HepG2 (cell line): ENCODE measurements around the gene RNLS. TPM values are rescaled to one million over a fixed set of nuclear protein-coding genes. Genes with fewer than 3 reads are reported as not detected.

Experiments
- ATAC-seq: fragments of 200-7000 bp; cut with Tn5 transposase; 3 replicates; pipeline ENCODE4 v1.9.1; 2020; ENCODE audit warnings: mild to moderate bottlenecking, moderate library complexity
- BruUV-seq: library from RNA; stranded (reverse); fragments of 400-500 nt; replicated peaks from 2 replicates; lab custom pipeline; 2021; lab: Mats Ljungman, UMichigan
- CTCF ChIA-PET: fragments of 300-600 bp; formaldehyde crosslinking; extraction: SDS; loops from one replicate; lab custom pipeline; 2021; ENCODE audit warnings: low total read pairs, inconsistent platforms, low intra/inter-chr PET ratio; lab: Yijun Ruan, JAX
- POLR2A ChIA-PET: fragments of 350-600 bp; sonication (Branson Sonifier 250); formaldehyde crosslinking; loops from one replicate; lab custom pipeline; 2020; ENCODE audit warnings: antibody characterized with exemption, inconsistent platforms; lab: Yijun Ruan, JAX
- DNase-seq: peaks from one replicate; pipeline ENCODE4 v3.0.0-alpha.2; 2015; ENCODE audit warnings: low spot score
- FAIRE-seq: peaks from 3 replicates; lab custom pipeline; 2011; peaks lifted over from hg19 to GRCh38; lab: Jason Lieb, UNC
- H2AFZ ChIP-seq: one replicate; pipeline ENCODE4 v1.6.1; 2011; ENCODE audit warnings: low read length, inconsistent platforms
- H3K27ac ChIP-seq: fragments of 300-600 bp; 3 replicates; pipeline ENCODE4 v1.8.0; 2011; ENCODE audit warnings: mixed run types, mild to moderate bottlenecking, mixed read lengths, low read length, inconsistent platforms; ENCODE audit not compliant: insufficient read depth; ENCODE audit errors: extremely low read length
- H3K27me3 ChIP-seq, 2 experiments: fragments of 200-600 bp in 1 of 2; 2 replicates in 1 of 2; 3 replicates in 1 of 2; pipeline versions ENCODE4 v1.6.0 to v1.8.0; 2011; ENCODE audit warnings: low read length in 2 of 2, mild to moderate bottlenecking in 2 of 2, moderate library complexity in 2 of 2, inconsistent platforms in 1 of 2; ENCODE audit not compliant: insufficient read depth in 2 of 2, control insufficient read depth in 1 of 2
- H3K36me3 ChIP-seq, 2 experiments: fragments of 200-600 bp in 1 of 2; replicated peaks in 1 of 2; 2 replicates in 1 of 2; 3 replicates in 1 of 2; pipeline versions ENCODE4 v1.5.1 to v1.8.0; 2011; ENCODE audit warnings: low read length in 2 of 2, inconsistent platforms in 1 of 2; ENCODE audit not compliant: insufficient read depth in 2 of 2, control insufficient read depth in 1 of 2
- H3K4me1 ChIP-seq: 2 replicates; pipeline ENCODE4 v1.5.1; 2012; ENCODE audit warnings: low read length, inconsistent platforms; ENCODE audit not compliant: insufficient read depth
- H3K4me2 ChIP-seq: 2 replicates; pipeline ENCODE4 v1.6.0; 2011; ENCODE audit warnings: low read depth, low read length, inconsistent platforms
- H3K4me3 ChIP-seq, 3 experiments: fragments of 200-600 bp in 1 of 3; sonication (generic), shearing (Covaris generic) in 1 of 3; replicated peaks in 1 of 3; 2 replicates each; pipeline ENCODE4 v1.5.1; 2011 to 2016; ENCODE audit warnings: low read length in 3 of 3, inconsistent platforms in 2 of 3, low read depth in 2 of 3, mild to moderate bottlenecking in 2 of 3, control low read depth in 1 of 3, mixed read lengths in 1 of 3; ENCODE audit not compliant: insufficient read depth in 1 of 3
- H3K79me2 ChIP-seq: one replicate; pipeline ENCODE4 v1.6.1; 2011; ENCODE audit warnings: low read length, inconsistent platforms; ENCODE audit not compliant: insufficient read depth
- H3K9ac ChIP-seq: 2 replicates; pipeline ENCODE4 v1.6.0; 2011; ENCODE audit warnings: mild to moderate bottlenecking, low read depth, low read length, inconsistent platforms; ENCODE audit not compliant: insufficient read depth
- H3K9me3 ChIP-seq: 2 replicates; pipeline ENCODE4 v1.5.1; 2012; ENCODE audit warnings: mild to moderate bottlenecking, low read length
- H4K20me1 ChIP-seq: 2 replicates; pipeline ENCODE4 v1.6.0; 2011; ENCODE audit warnings: inconsistent platforms, mild to moderate bottlenecking, low read length, moderate library complexity; ENCODE audit not compliant: insufficient read depth
- E2F5 ChIP-seq: sonication (generic); formaldehyde crosslinking; conservative IDR thresholded peaks from 2 replicates; pipeline ENCODE4 v1.4.0; 2020; ENCODE audit warnings: missing genetic modification reagents
- FUBP1 ChIP-seq: sonication (generic); formaldehyde crosslinking; IDR thresholded peaks from 2 replicates; pipeline ENCODE4 v1.5.1; 2020; ENCODE audit warnings: missing genetic modification reagents, mild to moderate bottlenecking, borderline replicate concordance
- HDAC1 ChIP-seq: sonication (generic); formaldehyde crosslinking; IDR thresholded peaks from 2 replicates; pipeline ENCODE4 v1.5.1; 2020; ENCODE audit warnings: mild to moderate bottlenecking, missing genetic modification reagents
- MAFF ChIP-seq: IDR thresholded peaks from 2 replicates; pipeline ENCODE4 v1.6.1; 2011; ENCODE audit warnings: low read depth, low read length, improper control_type of control experiment
- MAFK ChIP-seq, 2 experiments: IDR thresholded peaks in 1 of 2; conservative IDR thresholded peaks in 1 of 2; 2 replicates each; pipeline ENCODE4 v1.6.1; 2011; ENCODE audit warnings: improper control_type of control experiment in 2 of 2, low read length in 2 of 2
- MYNN ChIP-seq: sonication (generic); formaldehyde crosslinking; IDR thresholded peaks from 2 replicates; pipeline ENCODE4 v1.4.0; 2020; ENCODE audit warnings: mild to moderate bottlenecking, low read depth, missing genetic modification reagents
- NAIF1 ChIP-seq: sonication (generic); formaldehyde crosslinking; IDR thresholded peaks from 2 replicates; pipeline ENCODE4 v1.5.0; 2020; ENCODE audit warnings: mild to moderate bottlenecking, missing genetic modification reagents, borderline replicate concordance
- PRDM10 ChIP-seq: sonication (generic); formaldehyde crosslinking; IDR thresholded peaks from 2 replicates; pipeline ENCODE4 v1.4.0; 2020; ENCODE audit warnings: low read depth, missing genetic modification reagents
- SOX13 ChIP-seq, 3 experiments: fragments of 450-650 bp in 1 of 3; sonication (generic) in 1 of 3; formaldehyde crosslinking in 1 of 3; IDR thresholded peaks in 2 of 3; conservative IDR thresholded peaks in 1 of 3; 2 replicates each; pipeline versions ENCODE4 v1.5.0 to v1.6.1; 2016 to 2020; ENCODE audit warnings: antibody characterized with exemption in 1 of 3, mild to moderate bottlenecking in 1 of 3, missing compliant biosample characterization in 1 of 3, missing genetic modification reagents in 1 of 3, moderate library complexity in 1 of 3
- ZNF207 ChIP-seq: fragments of 450-650 bp; IDR thresholded peaks from 2 replicates; pipeline ENCODE4 v1.6.1; 2016; ENCODE audit warnings: antibody characterized with exemption, borderline replicate concordance
- ZNF335 ChIP-seq: sonication (generic); formaldehyde crosslinking; IDR thresholded peaks from 2 replicates; pipeline ENCODE4 v1.4.0; 2020; ENCODE audit warnings: missing genetic modification reagents
- ZNF674 ChIP-seq: sonication (generic); formaldehyde crosslinking; IDR thresholded peaks from 2 replicates; pipeline ENCODE4 v1.5.0; 2020; ENCODE audit warnings: low read depth, mild to moderate bottlenecking, missing genetic modification reagents
- ZSCAN20 ChIP-seq: sonication (generic); formaldehyde crosslinking; IDR thresholded peaks from 2 replicates; pipeline ENCODE4 v1.4.0; 2020; ENCODE audit warnings: missing genetic modification reagents, mild to moderate bottlenecking, borderline replicate concordance
- WGBS: methylation state at CpG from one replicate; pipeline ENCODE4 v1.1.6; 2017; ENCODE audit warnings: low lambda C conversion rate; 5-methylcytosine and 5-hydroxymethylcytosine counted together
- in situ Hi-C: cut with HindIII; loops from 2 replicates; pipeline ENCODE4 v1.10.0; 2017; ENCODE audit warnings: low pct_unique_long_range_greater_than_20kb; ENCODE audit not compliant: extremely low pct_ligation_motif_present
- intact Hi-C: fragments of 100-400 bp; cut with micrococcal nuclease; formaldehyde crosslinking; loops from one replicate; pipeline ENCODE4 v1.10.0; 2022; ENCODE audit not compliant: unreplicated experiment
- polyA plus RNA-seq, 8 experiments: library from polyadenylated mRNA; depleted of rRNA in 3 of 8; stranded (reverse) in 7 of 8; unstranded in 1 of 8; fragments of >200 nt; fragmentation: Illumina TruSeq in 4 of 8; extraction: Trizol in 4 of 8; gene quantifications; 2 replicates each; pipeline versions ENCODE4 v1.2.1 to v1.2.3, GENCODE V29; 2011 to 2016; ENCODE audit warnings: low read depth in 4 of 8, missing spikeins in 1 of 8, mixed read lengths in 1 of 8; ENCODE audit not compliant: insufficient read depth in 1 of 8
- total RNA-seq, 5 experiments: library from RNA; depleted of rRNA; stranded (reverse); fragments of >200 nt; fragmentation: Illumina TruSeq; extraction: Trizol; gene quantifications; 2 replicates each; pipeline ENCODE4 v1.2.3, GENCODE V29; 2016; ENCODE audit warnings: low read depth in 1 of 5
- TF ChIP-seq, protein P1 (sequence below): sonication (generic); formaldehyde crosslinking; IDR thresholded peaks from 2 replicates; pipeline ENCODE4 v1.9.0; 2021; ENCODE audit warnings: missing genetic modification reagents, mild to moderate bottlenecking, borderline replicate concordance

The RNLS gene
- total and polyA plus RNA-seq, 2 of the 13 experiments (the other 11 are each of a cell fraction or from before 2014, with no cell fraction given) = not detected

- H4K20me1 ChIP-seq = no peaks in the 10 kb centered on the region
- TF ChIP-seq, protein P1, sequence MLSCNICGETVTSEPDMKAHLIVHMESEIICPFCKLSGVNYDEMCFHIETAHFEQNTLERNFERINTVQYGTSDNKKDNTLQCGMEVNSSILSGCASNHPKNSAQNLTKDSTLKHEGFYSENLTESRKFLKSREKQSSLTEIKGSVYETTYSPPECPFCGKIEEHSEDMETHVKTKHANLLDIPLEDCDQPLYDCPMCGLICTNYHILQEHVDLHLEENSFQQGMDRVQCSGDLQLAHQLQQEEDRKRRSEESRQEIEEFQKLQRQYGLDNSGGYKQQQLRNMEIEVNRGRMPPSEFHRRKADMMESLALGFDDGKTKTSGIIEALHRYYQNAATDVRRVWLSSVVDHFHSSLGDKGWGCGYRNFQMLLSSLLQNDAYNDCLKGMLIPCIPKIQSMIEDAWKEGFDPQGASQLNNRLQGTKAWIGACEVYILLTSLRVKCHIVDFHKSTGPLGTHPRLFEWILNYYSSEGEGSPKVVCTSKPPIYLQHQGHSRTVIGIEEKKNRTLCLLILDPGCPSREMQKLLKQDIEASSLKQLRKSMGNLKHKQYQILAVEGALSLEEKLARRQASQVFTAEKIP (CRISPR knock-in tag) = no peak
- TF ChIP-seq SOX13 (IDR thresholded peaks at IDR 0.05) = no peak
- TF ChIP-seq SOX13 (CRISPR knock-in tag; conservative IDR thresholded peaks at IDR 0.05 in 1 of 2, IDR thresholded peaks at IDR 0.05 in 1 of 2) = no peak
- TF ChIP-seq MAFF = peak; percentile 22; the same call in 1 of the 2 replicates
- peak; percentile 44 to 65; a peak in 2 of 4 replicates for TF ChIP-seq MAFK (conservative IDR thresholded peaks at IDR 0.05 in 1 of 2, IDR thresholded peaks at IDR 0.05 in 1 of 2; ENCODE audit: low read length in 2 of 2)
- no peak for TF ChIP-seq E2F5 (CRISPR knock-in tag)
- no peak for TF ChIP-seq MYNN
- TF ChIP-seq ZNF207 = no peak
- no peak for TF ChIP-seq HDAC1 (CRISPR knock-in tag)
- TF ChIP-seq PRDM10 (CRISPR knock-in tag) = no peak
- TF ChIP-seq ZNF335 (CRISPR knock-in tag) = no peak
- TF ChIP-seq ZNF674 (CRISPR knock-in tag) = no peak
- TF ChIP-seq FUBP1 (CRISPR knock-in tag) = no peak
- TF ChIP-seq ZSCAN20 (CRISPR knock-in tag) = no peak
- no peak for TF ChIP-seq NAIF1
- H3K9me3 ChIP-seq = peaks cover 35% of the 10 kb centered on the region
- no peak for FAIRE-seq
- intact Hi-C loops (no loop called here), in situ Hi-C loops (no loop called here)
- H3K27me3 ChIP-seq = no peaks in the 10 kb centered on the region
- BruUV-seq = no TSS peak
- POLR2A ChIA-PET = no interaction called here
- no peak overlapping the region for H3K9ac ChIP-seq
- WGBS = 25% methylated on average over 4 of the region's 4 CpGs
- H3K36me3 ChIP-seq = no peaks in the 10 kb centered on the region
- H3K27ac ChIP-seq = no peak overlapping the region
- H3K79me2 ChIP-seq = no peaks in the 10 kb centered on the region
- no peak overlapping the region for H3K4me2 ChIP-seq
- H3K4me3 ChIP-seq = no peak overlapping the region
- H2AFZ ChIP-seq = no peak overlapping the region
- ATAC-seq = no peak
- no peaks in the 10 kb centered on the region for H3K4me1 ChIP-seq
- CTCF ChIA-PET = no interaction called here
- no peak for DNase-seq
Observed at GRCh38 chr10:88316292-88316861, 266.7 kb downstream of the RNLS start.
